Heart left ventricle (tissue), 13 donors: ENCODE measurements around the gene ENOX2.

ENCODE experiments used
- POLR2A ChIP-seq, 2 donors: fragments of 450-650 bp; IDR thresholded peaks; one replicate each; pipeline ENCODE4 v1.6.1; 2017; ENCODE audit warnings: antibody characterized with exemption in 2 of 2, mild to moderate bottlenecking in 2 of 2, moderate library complexity in 2 of 2
- TF ChIP-seq, protein P1 (sequence below), 12 donors: fragments of 200-600 bp; sonication (generic) in 4 of 12; IDR thresholded peaks; one replicate each; pipeline versions ENCODE4 v1.5.0 to v1.8.0; 2018 to 2022; ENCODE audit warnings: antibody characterized with exemption in 12 of 12, mild to moderate bottlenecking in 5 of 12
- donor health status: ischemic (EF 13 %, LVEDD 7.1; RV severe dilation, severe dysfunction).
- donor health status: DM: no; HTN: yes; CAD: no.
- donor health status: DM: no; HTN: no; CAD: no.
- donor health status: ischemic (EF 25% LVEDD 6.9; RV normal size, moderate dysfunction).
- donor health status: ischemic (EF 25% LVEDD 5.7; RV mildly dilated, moderate dysfunction).
- donor health status: ischemic (EF 35%, LVEDD 5.7; RV mildly dilated, moderate dysfunction).
- donor health status: nonischemic (EF 11% LVEDD 7.7; RV severe dilation, severe dysfunction).
- donor health status: DM: yes; HTN: yes; CAD: no.
- donor health status: PGD.
- donor health status: ischemic (EF 29% LVEDD 5.4; RV normal size, mild dysfunction).
- donor health status: nonischemic (EF 23%, LVEDD 6.1; RV moderate dilation, normal function).

- TF ChIP-seq, protein P1, sequence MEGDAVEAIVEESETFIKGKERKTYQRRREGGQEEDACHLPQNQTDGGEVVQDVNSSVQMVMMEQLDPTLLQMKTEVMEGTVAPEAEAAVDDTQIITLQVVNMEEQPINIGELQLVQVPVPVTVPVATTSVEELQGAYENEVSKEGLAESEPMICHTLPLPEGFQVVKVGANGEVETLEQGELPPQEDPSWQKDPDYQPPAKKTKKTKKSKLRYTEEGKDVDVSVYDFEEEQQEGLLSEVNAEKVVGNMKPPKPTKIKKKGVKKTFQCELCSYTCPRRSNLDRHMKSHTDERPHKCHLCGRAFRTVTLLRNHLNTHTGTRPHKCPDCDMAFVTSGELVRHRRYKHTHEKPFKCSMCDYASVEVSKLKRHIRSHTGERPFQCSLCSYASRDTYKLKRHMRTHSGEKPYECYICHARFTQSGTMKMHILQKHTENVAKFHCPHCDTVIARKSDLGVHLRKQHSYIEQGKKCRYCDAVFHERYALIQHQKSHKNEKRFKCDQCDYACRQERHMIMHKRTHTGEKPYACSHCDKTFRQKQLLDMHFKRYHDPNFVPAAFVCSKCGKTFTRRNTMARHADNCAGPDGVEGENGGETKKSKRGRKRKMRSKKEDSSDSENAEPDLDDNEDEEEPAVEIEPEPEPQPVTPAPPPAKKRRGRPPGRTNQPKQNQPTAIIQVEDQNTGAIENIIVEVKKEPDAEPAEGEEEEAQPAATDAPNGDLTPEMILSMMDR (IDR thresholded peaks at IDR 0.05), result no peak
- TF ChIP-seq POLR2A (IDR thresholded peaks at IDR 0.05), result no peak
Observed at GRCh38 chrX:130829526-130830515, 73.2 kb downstream of the ENOX2 start.
